AG09309 (cell line): ENCODE data around the gene SPIN1.
A peak's percentile ranks its signal among the peaks of the same experiment; 100 is the strongest.

ENCODE experiments used
- DNase-seq: peaks from one replicate; pipeline ENCODE4 v3.0.0-alpha.2; 2010; ENCODE audit warnings: low read depth
- H3K4me3 ChIP-seq: 2 replicates; pipeline ENCODE4 v1.5.1; 2011; ENCODE audit warnings: mild to moderate bottlenecking, low read depth, low read length, moderate library complexity; ENCODE audit not compliant: control insufficient read depth
- CTCF ChIP-seq: IDR thresholded peaks from 2 replicates; pipeline ENCODE4 v1.5.1; 2011; ENCODE audit warnings: mild to moderate bottlenecking, low read depth, low read length, inconsistent platforms; ENCODE audit not compliant: insufficient read depth, control insufficient read depth; ENCODE audit errors: missing control alignments

Gene SPIN1

DNA sequence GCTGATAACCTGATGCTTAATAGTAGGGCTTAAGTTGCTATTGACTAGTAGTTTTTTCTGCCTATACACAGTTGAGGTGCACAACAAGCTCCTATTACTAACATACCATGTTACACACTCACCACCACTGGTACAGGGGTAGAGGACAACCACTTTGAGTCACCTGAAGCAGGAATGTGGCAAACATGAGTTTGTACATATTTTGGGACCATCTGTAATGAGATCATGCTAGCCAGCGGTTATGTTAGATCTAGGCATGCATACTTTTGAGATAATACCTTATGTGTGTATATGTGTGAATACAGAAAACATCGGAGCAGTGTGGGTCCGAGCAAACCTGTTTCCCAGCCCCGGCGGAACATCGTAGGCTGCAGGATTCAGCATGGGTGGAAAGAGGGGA, 73.9 kb downstream of the SPIN1 start:
- no peak overlapping the region for H3K4me3 ChIP-seq
- no peak for DNase-seq
- TF ChIP-seq CTCF: no peak

DNA sequence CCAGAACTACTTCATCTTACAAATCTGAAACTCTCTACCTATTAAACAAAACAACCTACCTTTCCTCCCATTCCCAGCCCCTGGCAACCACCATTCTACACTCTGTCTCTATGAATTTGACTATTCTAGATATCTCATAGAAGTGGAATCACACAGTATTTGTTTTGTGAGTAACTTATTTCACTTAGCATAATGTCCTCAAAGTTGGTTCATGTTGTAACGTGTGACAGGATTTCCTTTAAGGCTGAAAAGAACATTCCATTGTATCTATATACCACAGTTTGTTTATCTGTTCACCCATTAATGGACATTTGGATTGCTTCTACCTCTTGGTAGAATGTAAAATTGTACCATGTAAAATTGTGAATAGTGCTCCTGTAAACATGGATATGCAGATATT, 76.6 kb downstream of the SPIN1 start:
- no peak for DNase-seq
- no peak for TF ChIP-seq CTCF
- no peak overlapping the region for H3K4me3 ChIP-seq

DNA sequence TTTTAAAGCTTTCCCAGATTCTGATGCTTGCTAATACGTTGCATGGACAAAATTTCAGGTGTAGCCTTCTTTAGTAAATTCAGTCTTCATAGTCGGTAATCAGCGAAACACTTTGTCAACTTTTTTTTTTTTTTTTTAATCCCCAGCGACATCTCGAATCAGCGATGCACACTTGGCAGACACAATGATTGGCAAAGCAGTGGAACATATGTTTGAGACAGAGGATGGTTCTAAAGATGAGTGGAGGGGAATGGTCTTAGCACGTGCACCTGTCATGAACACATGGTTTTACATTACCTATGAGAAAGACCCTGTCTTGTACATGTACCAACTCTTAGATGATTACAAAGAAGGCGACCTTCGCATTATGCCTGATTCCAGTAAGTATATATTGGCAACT, 80.0 kb downstream of the SPIN1 start:
- no peak for DNase-seq
- TF ChIP-seq CTCF: no peak
- H3K4me3 ChIP-seq: no peak overlapping the region

DNA sequence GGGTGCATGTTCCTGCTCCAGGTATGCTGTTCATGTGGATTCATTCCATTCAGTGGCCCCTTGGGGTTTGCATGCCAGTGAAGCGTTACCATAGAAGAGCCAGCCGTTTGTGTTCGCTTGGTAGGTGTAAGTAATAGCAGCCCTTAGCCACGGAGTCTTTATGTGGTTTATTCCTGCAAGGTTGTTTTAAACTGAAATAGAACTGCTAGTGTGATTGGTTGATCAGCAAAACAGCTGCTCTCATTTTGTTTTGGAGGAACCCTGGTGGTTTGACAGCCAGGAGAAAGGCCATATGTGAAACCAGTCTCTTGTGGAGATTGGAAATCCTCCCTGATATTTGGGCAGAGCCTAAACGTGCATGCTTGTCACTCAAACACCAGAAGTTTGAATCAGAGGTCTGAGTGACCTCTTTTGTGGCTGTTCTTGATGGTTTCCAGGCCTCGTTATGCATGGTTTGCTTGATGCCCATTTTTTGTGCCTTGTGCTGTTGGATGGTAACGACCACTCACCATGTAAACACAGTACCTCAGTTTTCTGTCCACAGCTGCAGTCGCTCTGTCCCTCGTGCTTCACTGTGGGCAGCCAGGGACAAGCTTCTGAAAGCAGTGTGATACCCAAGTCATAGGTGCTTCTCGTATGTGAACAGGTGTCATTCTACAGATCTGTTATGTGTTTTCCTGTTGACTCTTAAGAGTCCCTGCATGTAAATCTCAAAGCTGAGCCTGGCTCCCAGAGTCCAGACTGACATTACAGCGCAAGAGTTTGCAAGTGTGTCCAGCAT, 88.4 kb downstream of the SPIN1 start:
- no peak for TF ChIP-seq CTCF
- H3K4me3 ChIP-seq: no peak overlapping the region
- peak; percentile 13 for DNase-seq

DNA sequence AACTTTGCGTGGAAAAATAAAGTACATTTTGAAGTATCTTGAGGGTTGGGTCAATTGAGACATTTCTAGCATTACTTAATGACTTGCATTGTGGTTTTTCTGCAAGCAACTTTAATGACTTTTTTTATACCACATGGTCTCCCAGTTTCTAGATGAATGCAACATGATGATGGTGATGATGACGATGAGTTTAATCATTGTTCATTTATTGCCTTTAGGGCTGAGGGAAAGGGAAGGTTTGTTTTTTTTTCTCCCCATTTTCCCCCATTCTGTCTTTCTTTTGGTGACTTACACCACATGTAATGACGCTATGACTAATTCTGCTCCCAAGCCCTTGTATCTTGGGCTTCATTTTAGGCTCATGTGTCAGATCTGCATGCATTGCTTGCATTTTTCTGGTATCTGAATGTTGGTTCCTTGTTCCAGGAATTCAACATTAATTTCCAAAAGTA, 89.1 kb downstream of the SPIN1 start:
- no peak overlapping the region for H3K4me3 ChIP-seq
- TF ChIP-seq CTCF: no peak
- peak; percentile 98 for DNase-seq

DNA sequence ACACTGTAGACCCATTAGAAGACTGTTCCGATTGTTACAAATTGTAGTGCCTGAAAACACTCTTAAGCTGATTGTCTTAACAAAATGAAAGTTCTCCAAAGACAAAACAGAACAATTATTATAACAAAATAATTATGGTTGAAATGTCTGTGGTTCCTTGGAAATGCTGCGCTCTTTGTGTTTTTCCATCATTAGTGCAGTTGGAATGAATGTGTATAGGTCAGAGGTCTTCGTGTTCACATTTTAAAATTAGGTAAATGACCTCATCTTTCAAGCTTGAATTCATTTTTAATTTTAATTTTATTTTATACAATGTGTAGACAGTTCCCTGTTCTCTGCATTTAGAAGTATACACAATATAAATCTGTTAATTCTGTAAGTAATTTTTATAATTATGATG, 90.0 kb downstream of the SPIN1 start:
- DNase-seq: no peak
- H3K4me3 ChIP-seq: no peak overlapping the region
- no peak for TF ChIP-seq CTCF

GRCh38 chr9:88481933-88482332, 93.7 kb downstream of the SPIN1 start:
- H3K4me3 ChIP-seq: no peak overlapping the region
- TF ChIP-seq CTCF: peak; percentile 8
- DNase-seq: no peak
